ENCODE data around the gene NMU.
"Not testable (repeated sequence)": the region's sequence is repeated elsewhere in the genome, so short reads cannot be mapped to it uniquely, and the experiment has no call there.

The NMU gene, protein sequence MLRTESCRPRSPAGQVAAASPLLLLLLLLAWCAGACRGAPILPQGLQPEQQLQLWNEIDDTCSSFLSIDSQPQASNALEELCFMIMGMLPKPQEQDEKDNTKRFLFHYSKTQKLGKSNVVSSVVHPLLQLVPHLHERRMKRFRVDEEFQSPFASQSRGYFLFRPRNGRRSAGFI

DNA sequence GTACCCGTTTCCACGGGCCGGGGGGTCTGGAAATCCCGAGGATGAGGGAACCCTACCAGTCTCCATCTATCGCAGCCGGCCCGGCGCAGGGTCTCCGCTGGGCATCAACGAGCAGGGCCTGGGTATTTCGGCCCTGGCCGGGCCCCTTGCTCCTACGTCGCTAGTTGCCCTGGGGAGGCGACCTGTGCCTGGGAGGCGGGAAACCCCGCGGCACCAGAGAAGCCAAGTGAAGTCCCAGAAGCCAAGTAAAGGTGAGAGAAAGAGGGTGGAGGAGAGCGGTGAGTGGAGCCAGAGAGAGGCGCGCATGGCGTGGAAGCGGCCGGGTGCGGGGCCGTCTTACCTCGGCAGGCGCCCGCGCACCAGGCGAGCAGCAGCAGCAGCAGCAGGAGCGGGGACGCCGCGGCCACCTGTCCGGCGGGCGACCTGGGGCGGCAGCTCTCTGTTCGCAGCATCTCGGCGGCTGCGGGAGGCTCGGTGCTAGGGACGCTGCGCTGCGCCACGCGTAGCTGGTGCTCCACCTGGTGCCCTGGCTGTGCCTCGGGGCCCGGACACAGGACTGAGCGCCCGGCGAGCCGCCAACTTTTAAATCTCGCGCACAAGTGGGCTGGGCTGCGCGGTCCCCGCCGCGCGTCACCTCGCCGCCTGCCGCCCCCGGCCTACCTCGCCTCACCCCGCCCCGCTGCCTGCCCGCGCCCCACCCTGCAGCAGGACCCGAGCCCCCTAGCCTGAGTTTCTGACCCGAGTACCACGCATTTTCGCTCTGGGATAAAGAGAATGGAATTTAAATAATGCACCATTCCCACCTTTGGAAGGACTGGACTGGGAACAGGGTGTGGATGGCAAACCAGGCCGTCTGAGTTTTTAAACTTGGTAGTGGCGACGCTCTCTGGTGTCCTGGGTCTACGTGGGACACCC, at the start of gene NMU:
NMU (minus strand) TSS at position 558 of the 915 bp plus-strand sequence; CDS start at position 452, 106 bp downstream.
- ATAC-seq: peak; percentile 78
- TF ChIP-seq, protein P1, sequence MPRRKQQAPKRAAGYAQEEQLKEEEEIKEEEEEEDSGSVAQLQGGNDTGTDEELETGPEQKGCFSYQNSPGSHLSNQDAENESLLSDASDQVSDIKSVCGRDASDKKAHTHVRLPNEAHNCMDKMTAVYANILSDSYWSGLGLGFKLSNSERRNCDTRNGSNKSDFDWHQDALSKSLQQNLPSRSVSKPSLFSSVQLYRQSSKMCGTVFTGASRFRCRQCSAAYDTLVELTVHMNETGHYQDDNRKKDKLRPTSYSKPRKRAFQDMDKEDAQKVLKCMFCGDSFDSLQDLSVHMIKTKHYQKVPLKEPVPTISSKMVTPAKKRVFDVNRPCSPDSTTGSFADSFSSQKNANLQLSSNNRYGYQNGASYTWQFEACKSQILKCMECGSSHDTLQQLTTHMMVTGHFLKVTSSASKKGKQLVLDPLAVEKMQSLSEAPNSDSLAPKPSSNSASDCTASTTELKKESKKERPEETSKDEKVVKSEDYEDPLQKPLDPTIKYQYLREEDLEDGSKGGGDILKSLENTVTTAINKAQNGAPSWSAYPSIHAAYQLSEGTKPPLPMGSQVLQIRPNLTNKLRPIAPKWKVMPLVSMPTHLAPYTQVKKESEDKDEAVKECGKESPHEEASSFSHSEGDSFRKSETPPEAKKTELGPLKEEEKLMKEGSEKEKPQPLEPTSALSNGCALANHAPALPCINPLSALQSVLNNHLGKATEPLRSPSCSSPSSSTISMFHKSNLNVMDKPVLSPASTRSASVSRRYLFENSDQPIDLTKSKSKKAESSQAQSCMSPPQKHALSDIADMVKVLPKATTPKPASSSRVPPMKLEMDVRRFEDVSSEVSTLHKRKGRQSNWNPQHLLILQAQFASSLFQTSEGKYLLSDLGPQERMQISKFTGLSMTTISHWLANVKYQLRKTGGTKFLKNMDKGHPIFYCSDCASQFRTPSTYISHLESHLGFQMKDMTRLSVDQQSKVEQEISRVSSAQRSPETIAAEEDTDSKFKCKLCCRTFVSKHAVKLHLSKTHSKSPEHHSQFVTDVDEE (CRISPR knock-in tag; IDR thresholded peaks at IDR 0.05): no peak
- TF ChIP-seq RARB (CRISPR knock-in tag; IDR thresholded peaks at IDR 0.05): no peak
- TF ChIP-seq GLIS3 (CRISPR knock-in tag; IDR thresholded peaks at IDR 0.05): no peak
- TF ChIP-seq ZNF565 (CRISPR knock-in tag; conservative IDR thresholded peaks at IDR 0.05; ENCODE audit: low read depth): no peak
- TF ChIP-seq, protein P2, sequence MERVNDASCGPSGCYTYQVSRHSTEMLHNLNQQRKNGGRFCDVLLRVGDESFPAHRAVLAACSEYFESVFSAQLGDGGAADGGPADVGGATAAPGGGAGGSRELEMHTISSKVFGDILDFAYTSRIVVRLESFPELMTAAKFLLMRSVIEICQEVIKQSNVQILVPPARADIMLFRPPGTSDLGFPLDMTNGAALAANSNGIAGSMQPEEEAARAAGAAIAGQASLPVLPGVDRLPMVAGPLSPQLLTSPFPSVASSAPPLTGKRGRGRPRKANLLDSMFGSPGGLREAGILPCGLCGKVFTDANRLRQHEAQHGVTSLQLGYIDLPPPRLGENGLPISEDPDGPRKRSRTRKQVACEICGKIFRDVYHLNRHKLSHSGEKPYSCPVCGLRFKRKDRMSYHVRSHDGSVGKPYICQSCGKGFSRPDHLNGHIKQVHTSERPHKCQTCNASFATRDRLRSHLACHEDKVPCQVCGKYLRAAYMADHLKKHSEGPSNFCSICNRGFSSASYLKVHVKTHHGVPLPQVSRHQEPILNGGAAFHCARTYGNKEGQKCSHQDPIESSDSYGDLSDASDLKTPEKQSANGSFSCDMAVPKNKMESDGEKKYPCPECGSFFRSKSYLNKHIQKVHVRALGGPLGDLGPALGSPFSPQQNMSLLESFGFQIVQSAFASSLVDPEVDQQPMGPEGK (CRISPR knock-in tag; IDR thresholded peaks at IDR 0.05; ENCODE audit: borderline replicate concordance): no peak
- no peak for TF ChIP-seq ZC3H10 (CRISPR knock-in tag; IDR thresholded peaks at IDR 0.05)
- TF ChIP-seq, protein P3, sequence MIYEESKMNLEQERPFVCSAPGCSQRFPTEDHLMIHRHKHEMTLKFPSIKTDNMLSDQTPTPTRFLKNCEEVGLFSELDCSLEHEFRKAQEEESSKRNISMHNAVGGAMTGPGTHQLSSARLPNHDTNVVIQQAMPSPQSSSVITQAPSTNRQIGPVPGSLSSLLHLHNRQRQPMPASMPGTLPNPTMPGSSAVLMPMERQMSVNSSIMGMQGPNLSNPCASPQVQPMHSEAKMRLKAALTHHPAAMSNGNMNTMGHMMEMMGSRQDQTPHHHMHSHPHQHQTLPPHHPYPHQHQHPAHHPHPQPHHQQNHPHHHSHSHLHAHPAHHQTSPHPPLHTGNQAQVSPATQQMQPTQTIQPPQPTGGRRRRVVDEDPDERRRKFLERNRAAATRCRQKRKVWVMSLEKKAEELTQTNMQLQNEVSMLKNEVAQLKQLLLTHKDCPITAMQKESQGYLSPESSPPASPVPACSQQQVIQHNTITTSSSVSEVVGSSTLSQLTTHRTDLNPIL (CRISPR knock-in tag; IDR thresholded peaks at IDR 0.05; ENCODE audit: low read depth): no peak
- TF ChIP-seq ESRRG (CRISPR knock-in tag; IDR thresholded peaks at IDR 0.05): no peak
- TF ChIP-seq TCF4 (CRISPR knock-in tag; IDR thresholded peaks at IDR 0.05; ENCODE audit: borderline replicate concordance): no peak
- no peak for TF ChIP-seq ZFP30 (CRISPR knock-in tag; IDR thresholded peaks at IDR 0.05)
- TF ChIP-seq TOX (CRISPR knock-in tag; IDR thresholded peaks at IDR 0.05; ENCODE audit: borderline replicate concordance): no peak

GRCh38 chr4:55684276-55684675, 48.2 kb upstream of the NMU start:
- no peak for ATAC-seq
- TF ChIP-seq BACH2 (CRISPR knock-in tag; IDR thresholded peaks at IDR 0.05; ENCODE audit: borderline replicate concordance): no peak
- TF ChIP-seq TCF4 (CRISPR knock-in tag; IDR thresholded peaks at IDR 0.05; ENCODE audit: borderline replicate concordance): no peak
- TF ChIP-seq ESRRG (CRISPR knock-in tag; IDR thresholded peaks at IDR 0.05): no peak
- TF ChIP-seq ZFP30 (CRISPR knock-in tag; IDR thresholded peaks at IDR 0.05): no peak
- no peak for TF ChIP-seq ZNF70 (CRISPR knock-in tag; IDR thresholded peaks at IDR 0.05)
- TF ChIP-seq CSDC2 (CRISPR knock-in tag; IDR thresholded peaks at IDR 0.05): no peak
- TF ChIP-seq, protein P3 (CRISPR knock-in tag; IDR thresholded peaks at IDR 0.05; ENCODE audit: low read depth): no peak
- TF ChIP-seq, protein P2 (CRISPR knock-in tag; IDR thresholded peaks at IDR 0.05; ENCODE audit: borderline replicate concordance): no peak
- TF ChIP-seq, protein P1 (CRISPR knock-in tag; IDR thresholded peaks at IDR 0.05): no peak
- TF ChIP-seq, protein P4, sequence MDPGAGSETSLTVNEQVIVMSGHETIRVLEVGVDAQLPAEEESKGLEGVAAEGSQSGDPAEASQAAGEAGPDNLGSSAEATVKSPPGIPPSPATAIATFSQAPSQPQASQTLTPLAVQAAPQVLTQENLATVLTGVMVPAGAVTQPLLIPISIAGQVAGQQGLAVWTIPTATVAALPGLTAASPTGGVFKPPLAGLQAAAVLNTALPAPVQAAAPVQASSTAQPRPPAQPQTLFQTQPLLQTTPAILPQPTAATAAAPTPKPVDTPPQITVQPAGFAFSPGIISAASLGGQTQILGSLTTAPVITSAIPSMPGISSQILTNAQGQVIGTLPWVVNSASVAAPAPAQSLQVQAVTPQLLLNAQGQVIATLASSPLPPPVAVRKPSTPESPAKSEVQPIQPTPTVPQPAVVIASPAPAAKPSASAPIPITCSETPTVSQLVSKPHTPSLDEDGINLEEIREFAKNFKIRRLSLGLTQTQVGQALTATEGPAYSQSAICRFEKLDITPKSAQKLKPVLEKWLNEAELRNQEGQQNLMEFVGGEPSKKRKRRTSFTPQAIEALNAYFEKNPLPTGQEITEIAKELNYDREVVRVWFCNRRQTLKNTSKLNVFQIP (CRISPR knock-in tag; IDR thresholded peaks at IDR 0.05; ENCODE audit: borderline replicate concordance, low read depth): no peak
- TF ChIP-seq ARNTL (CRISPR knock-in tag; IDR thresholded peaks at IDR 0.05; ENCODE audit: borderline replicate concordance, low read depth): no peak
- no peak for TF ChIP-seq PPARA (CRISPR knock-in tag; IDR thresholded peaks at IDR 0.05; ENCODE audit: borderline replicate concordance)
- TF ChIP-seq SNAI2 (CRISPR knock-in tag; IDR thresholded peaks at IDR 0.05): no peak
- TF ChIP-seq ZNF8 (CRISPR knock-in tag; IDR thresholded peaks at IDR 0.05): no peak
- TF ChIP-seq GLIS3 (CRISPR knock-in tag; IDR thresholded peaks at IDR 0.05): no peak
- TF ChIP-seq RARB (CRISPR knock-in tag; IDR thresholded peaks at IDR 0.05): no peak
- TF ChIP-seq ZNF565 (CRISPR knock-in tag; conservative IDR thresholded peaks at IDR 0.05; ENCODE audit: low read depth): no peak

DNA sequence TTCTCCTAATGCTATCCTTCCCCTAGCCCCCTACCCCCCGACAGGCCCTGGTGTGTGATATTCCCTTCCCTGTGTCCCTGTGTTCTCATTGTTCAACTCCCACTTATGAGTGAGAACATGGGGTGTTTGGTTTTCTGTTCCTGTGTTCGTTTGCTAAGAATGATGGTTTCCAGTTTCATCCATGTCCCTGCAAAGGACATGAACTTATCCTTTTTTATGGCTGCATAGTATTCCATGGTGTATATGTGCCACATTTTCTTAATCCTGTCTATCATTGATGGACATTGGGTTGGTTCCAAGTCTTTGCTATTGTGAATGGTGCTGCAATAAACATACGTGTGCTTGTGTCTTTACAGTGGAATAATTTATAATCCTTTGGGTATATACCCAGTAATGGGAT, 46.7 kb upstream of the NMU start:
- ATAC-seq: not testable (repeated sequence)
